Neutrophil (primary cell): Measurements from ENCODE around the gene RTRAF.

ENCODE experiments used
- H3K27ac ChIP-seq: fragments of 200-600 bp; sonication (generic); 2 replicates; pipeline ENCODE4 v1.5.1; 2016; ENCODE audit warnings: mild to moderate bottlenecking, moderate library complexity
- H3K27me3 ChIP-seq: fragments of 200-600 bp; sonication (generic); 2 replicates; pipeline ENCODE4 v1.6.0; 2016; ENCODE audit warnings: mild to moderate bottlenecking
- H3K36me3 ChIP-seq: fragments of 200-600 bp; sonication (generic); 2 replicates; pipeline ENCODE4 v1.5.1; 2017
- H3K4me1 ChIP-seq, 2 experiments: fragments of 200-600 bp in 1 of 2; sonication (generic) in 1 of 2; 1 replicate in 1 of 2; 2 replicates in 1 of 2; pipeline versions ENCODE4 v1.5.1 to v1.6.1; 2013 to 2016; ENCODE audit warnings: low read depth in 1 of 2, low read length in 1 of 2, mild to moderate bottlenecking in 1 of 2, moderate library complexity in 1 of 2; ENCODE audit not compliant: control insufficient read depth in 1 of 2, insufficient read depth in 1 of 2
- H3K4me3 ChIP-seq, 2 experiments: fragments of 200-600 bp in 1 of 2; sonication (generic) in 1 of 2; 1 replicate in 1 of 2; 2 replicates in 1 of 2; pipeline ENCODE4 v1.5.1; 2013 to 2016; ENCODE audit warnings: low read depth in 1 of 2, low read length in 1 of 2, mild to moderate bottlenecking in 1 of 2, moderate library complexity in 1 of 2
- H3K9me3 ChIP-seq: fragments of 200-600 bp; sonication (generic); 2 replicates; pipeline ENCODE4 v1.5.1; 2016
- CTCF ChIP-seq: fragments of 200-600 bp; sonication (generic); IDR thresholded peaks from 2 replicates; pipeline ENCODE4 v1.5.1; 2016; ENCODE audit warnings: antibody characterized with exemption

RTRAF gene

GRCh38 chr14:51989293-51990234 is at the start of gene RTRAF:
RTRAF (plus strand) TSS chr14:51989546; CDS start chr14:51989640, 94 bp downstream.
- peak; percentile 27 for TF ChIP-seq CTCF
- Histone ChIP-seq H3K4me3 (peak within 1 kb of the TSS; percentile 81 to 87), H3K27me3 (no peaks in the 10 kb centered on the region), H3K4me1 (peaks cover 13 to 16% of the 10 kb centered on the region in 2 experiments), H3K36me3 (peaks cover 24% of the 10 kb centered on the region), H3K27ac (peak within 1 kb of the TSS; percentile 83), H3K9me3 (no peaks in the 10 kb centered on the region)

- Histone ChIP-seq H3K4me1 (peaks cover 10 to 22% of the 10 kb centered on the region in 2 experiments), H3K27me3 (no peaks in the 10 kb centered on the region), H3K9me3 (no peaks in the 10 kb centered on the region), H3K36me3 (peaks cover 5% of the 10 kb centered on the region), H3K4me3 (no peak overlapping the region), H3K27ac (peak overlapping the region; percentile 62)
- no peak for TF ChIP-seq CTCF
Measured at GRCh38 chr14:51939755-51940301, 49.5 kb upstream of the RTRAF start.

- Histone ChIP-seq H3K27me3 (no peaks in the 10 kb centered on the region), H3K27ac (no peak overlapping the region), H3K4me1 (peaks cover 10 to 22% of the 10 kb centered on the region in 2 experiments), H3K9me3 (no peaks in the 10 kb centered on the region), H3K36me3 (peaks cover 11% of the 10 kb centered on the region), H3K4me3 (no peak overlapping the region)
- TF ChIP-seq CTCF = no peak
Measured at GRCh38 chr14:51942971-51943370, 46.4 kb upstream of the RTRAF start.

GRCh38 chr14:51950007-51950406 is 39.3 kb upstream of the RTRAF start:
- H3K36me3 ChIP-seq = peaks cover 56% of the 10 kb centered on the region
- H3K27me3 ChIP-seq = no peaks in the 10 kb centered on the region

GRCh38 chr14:51951656-51952055 is 37.7 kb upstream of the RTRAF start:
- Histone ChIP-seq H3K9me3 (no peaks in the 10 kb centered on the region), H3K4me3 (no peak overlapping the region), H3K27me3 (no peaks in the 10 kb centered on the region), H3K4me1 (no peaks in the 10 kb centered on the region), H3K27ac (peak overlapping the region; percentile 3), H3K36me3 (peaks cover 67% of the 10 kb centered on the region)
- TF ChIP-seq CTCF = no peak

More at GRCh38 chr14:51950007-51950406, 39.3 kb upstream of the RTRAF start:
- Histone ChIP-seq H3K9me3 (no peaks in the 10 kb centered on the region), H3K27ac (no peak overlapping the region), H3K4me1 (no peaks in the 10 kb centered on the region), H3K4me3 (no peak overlapping the region)
- TF ChIP-seq CTCF = no peak
